ENCODE data around the gene DYNLT2B.
"Not testable (repeated sequence)": the region's sequence is repeated elsewhere in the genome, so short reads cannot be mapped to it uniquely, and the experiment has no call there.

DYNLT2B gene

DNA sequence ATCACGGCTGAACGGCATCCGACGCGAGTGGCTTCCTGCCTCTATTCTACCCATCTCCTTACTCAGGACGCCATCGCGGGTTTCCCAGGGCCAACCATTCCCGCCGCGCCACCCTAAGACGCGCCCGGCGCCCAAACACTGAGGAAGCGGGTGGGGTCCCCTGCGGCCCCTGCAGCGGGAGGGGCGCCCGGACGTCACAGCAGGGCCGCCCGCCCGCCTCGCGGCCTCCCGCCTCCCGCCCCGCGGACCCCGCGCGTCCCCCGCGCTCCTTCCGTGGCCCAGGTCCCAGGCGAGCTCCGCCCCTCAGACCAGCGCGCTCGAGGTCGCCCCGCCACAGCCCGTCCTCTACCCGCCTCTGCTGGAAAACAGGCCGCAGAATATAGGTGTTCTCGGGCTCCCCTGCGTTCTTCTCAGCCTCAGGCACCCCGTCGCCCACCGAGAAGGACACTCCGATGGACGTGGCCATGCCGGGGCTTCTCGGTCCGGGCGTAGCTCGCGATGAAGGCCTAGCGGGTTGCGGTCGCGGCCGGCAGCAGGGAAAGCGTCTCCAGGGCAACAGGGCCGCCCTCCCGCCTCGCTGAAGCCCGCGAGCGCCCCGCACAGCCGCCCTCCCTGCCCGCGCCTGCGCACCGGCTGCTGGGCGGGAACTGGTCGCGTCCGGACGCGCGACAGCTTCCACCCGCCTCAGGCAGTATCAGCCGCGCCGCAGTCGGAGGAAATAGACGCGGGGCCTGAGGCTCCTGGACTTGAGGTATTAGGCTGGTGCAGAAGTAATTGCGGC, at the start of gene DYNLT2B:
Gene DYNLT2B (minus strand): TSS at position 554 of the 781 bp plus-strand sequence. CDS start 88 bp downstream, at position 466.
- DNase-seq (ENCODE audit: low read depth), result peak; percentile 91

DNA sequence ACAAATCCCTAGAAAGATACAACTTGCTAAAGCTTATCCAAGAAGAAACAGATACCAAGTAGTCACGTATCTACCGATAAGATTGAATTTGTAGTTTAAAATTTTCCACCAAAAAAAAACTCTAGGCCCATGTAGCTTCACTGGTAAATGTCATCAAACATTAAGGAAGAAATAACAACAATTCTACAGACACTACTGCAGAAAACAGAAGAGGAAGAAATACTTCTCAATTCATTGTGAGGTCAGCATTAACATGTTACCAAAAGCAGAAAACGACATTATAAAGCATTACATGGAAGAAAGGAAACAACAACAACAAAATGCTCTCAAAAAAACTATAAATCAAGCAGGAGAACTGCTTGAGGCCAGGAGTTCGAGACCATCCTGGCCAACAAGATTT, 47.7 kb upstream of the DYNLT2B start:
- no peak for DNase-seq (ENCODE audit: low read depth)

DNA sequence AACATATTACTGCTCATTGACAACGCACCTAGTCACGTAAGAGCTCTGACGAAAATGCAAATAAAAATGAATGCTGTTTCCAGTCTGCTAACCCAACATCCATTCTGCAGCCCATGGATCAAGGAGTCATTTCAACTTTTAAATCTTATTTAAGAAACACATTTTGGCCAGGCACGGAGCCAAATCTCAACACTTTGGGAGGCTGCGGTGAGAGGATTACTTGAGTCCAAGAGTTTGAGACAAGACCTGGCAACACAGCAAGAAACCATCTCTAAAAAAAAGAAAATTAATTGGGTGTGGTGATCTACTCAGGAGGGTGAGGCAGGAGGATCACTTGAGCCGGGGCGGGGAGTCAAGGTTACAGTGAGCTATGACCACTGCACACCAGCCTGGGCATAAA, 42.5 kb upstream of the DYNLT2B start:
- no peak for DNase-seq (ENCODE audit: low read depth)

DNA sequence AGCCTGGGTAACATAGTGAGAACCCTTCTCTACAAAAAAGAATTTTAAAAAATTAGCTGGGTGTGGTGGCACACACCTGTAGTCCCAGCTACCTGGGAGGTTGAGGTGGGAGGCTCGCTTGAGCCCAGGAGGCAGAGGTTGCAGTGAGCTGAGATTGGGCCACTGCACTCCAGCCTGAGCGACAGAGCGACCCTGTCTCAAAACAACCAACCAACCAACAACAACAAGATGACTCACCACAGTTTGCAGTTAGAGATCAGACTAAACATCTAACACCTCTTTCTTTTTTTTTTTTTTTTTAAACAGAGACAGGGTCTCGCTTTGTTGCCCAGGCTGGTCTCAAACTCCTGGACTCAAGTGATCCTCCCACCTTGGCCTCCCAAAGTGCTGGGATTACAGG, 40.5 kb upstream of the DYNLT2B start:
- DNase-seq (ENCODE audit: low read depth), result not testable (repeated sequence)

DNA sequence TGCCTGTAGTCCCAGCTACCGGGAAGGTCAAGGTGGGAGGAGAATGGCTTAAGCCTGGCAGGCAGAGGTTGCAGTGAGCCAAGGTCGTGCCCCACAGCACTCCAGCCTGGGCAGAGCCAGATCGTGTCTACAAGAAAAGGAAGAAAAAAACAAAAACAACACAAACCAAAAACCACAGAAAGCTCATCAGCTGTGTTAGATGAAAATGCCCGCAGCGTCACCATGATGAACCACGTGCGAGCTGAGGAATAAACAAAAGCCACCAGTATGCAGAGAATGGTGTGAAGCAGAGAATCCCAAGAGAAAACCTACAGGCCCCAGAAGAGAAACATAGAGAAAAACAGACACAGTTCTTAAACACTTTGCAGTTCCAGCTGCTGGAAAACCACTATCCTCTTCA, 39.9 kb upstream of the DYNLT2B start:
- no peak for DNase-seq (ENCODE audit: low read depth)

DNA sequence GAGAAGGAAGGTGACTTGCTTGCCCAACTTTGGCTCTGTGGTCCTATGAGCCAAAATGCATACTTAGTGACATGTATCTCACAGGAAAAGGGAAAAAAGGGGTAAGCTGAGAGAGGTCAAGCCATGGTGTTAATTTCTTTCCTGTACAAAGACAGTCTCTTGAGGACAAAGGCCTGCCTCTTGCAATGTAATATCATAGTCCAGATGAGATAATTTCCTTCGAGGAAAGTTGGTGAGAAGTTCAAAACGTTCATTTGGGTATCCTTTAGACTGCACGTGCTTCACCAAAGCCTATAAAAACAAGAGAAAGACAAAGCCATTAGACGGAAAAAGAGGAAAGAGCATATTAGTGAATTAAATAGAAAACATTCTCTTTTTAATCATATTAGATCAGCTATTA, 38.5 kb upstream of the DYNLT2B start:
- no peak for DNase-seq (ENCODE audit: low read depth)

DNA sequence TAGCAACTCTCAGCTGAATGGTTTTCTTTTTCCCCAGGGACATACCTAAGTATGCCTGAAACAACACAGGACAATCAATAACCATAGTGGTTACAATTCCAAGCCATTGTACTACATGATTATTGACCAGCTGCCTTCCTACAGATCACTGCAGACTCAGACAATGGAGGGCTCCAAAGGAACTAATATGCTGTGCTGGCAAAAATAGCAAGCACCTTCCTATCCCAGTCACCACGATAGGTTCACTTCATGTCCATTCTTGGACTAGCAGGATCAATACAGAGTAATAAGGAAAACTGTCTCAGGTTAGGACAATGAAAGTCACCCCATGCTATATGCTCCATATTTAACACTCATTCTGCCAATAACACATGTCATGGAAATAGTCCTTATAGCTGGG, 37.6 kb upstream of the DYNLT2B start:
- no peak for DNase-seq (ENCODE audit: low read depth)

DNA sequence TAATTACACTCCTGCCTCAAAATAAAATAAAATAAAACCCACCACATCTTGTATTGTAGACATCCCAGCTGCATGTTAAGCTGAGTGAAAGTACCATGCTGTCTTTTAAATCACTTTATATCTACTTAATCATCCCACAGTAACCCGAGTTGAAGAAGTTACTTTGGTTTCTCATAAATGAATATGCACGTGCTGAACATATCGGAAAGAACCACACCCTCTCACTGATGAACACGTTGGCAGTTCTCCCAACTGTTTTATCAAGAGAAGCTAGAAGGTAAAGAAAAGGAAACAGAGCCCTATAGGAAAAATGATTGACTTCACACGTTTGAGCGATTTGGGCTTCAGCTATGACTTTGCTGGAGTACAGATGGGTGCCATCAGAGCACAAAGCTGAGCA, 36.1 kb upstream of the DYNLT2B start:
- DNase-seq (ENCODE audit: low read depth), result no peak

DNA sequence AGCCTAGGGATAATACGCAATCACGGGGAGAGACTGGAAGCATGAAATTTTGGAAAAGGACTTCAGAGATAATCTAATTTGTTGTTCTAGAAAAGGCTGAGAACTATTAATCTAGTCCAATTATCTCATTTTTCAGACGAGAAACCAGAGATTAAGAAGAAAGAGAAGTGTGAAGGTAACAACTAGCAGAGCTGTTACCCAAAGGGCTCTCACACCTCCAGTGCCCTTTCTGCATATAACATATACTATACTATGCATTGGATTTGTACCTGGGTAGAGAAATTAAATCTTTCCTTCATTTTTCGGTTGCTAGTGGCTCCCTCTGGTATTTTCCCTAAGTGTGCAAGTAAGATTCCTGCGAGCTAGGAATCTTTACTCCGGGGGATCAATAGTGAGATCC, 33.5 kb upstream of the DYNLT2B start:
- no peak for DNase-seq (ENCODE audit: low read depth)

DNA sequence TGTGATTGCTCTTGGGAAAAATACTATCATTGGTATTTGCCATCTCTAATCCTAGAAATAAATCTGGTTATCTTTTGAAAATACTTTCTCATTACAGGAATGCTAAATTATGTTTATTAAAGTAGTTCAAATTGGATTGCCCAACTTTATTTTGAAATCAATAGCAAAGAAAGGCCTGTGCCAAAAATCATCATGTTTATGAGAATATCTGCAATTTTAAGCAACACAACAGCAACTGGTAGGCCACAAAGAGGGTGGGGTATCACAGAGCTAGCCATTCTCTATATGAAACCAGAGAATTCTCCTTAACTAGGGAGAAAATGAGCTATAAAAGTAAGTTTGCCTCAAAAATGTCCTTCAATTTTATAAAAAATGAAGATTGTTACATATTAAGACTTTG, 32.0 kb upstream of the DYNLT2B start:
- DNase-seq (ENCODE audit: low read depth), result peak; percentile 30

DNA sequence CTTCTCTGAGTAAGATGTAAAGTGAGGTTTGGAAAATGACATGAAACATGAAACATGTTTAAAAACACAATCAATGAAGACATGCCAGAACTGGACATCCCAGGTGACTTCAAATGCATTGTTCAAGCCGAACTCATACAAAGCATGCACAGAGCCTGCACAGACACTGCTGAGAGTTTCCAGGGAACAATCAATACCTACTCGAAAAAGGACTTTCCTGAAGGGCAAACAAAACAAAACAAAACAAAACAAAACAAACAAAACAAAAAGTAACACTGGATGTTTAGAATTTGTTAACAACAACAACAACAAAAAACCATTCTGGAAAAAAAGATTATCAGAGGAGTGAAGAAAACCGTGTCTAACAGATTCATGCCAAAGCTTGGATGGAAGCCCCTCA, 30.7 kb upstream of the DYNLT2B start:
- no peak for DNase-seq (ENCODE audit: low read depth)

DNA sequence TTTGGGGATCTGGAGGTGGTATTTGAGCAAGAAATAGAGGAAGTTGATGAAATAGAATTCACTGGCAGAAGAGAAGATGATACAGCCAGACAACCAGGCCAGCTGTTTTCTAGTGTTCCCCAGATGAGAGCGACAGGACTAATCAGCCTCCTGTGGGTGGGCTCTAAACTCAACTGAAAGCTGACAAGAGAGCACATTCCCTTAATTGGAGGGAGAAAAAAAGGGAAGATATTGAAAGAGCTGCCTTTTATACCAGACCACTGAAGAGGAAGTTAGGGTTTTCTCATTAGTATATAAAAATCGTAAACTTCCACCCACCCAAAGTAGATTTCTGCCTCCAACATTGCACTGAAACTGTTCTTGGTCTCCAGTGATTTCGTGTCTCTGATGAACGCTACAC, 26.6 kb upstream of the DYNLT2B start:
- no peak for DNase-seq (ENCODE audit: low read depth)

DNA sequence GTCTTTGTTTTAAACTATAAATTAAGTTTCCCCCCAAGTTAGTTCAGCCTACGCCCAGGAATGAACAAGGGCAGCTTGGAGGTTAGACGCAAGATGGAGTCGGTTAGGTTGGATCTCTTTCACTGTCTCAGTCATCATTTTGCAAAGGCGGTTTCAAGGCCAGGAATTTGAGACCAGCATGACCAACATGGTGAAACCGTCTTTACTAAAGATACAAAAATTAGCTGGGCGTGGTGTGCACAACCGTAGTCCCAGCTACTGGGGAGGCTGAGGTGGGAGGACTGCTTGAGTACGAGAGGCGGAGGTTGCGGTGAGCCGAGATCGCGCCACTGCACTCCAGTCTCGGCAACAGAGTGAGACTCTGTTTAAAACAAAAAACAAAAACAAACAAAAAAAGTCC, 25.9 kb upstream of the DYNLT2B start:
- not testable (repeated sequence) for DNase-seq (ENCODE audit: low read depth)

DNA sequence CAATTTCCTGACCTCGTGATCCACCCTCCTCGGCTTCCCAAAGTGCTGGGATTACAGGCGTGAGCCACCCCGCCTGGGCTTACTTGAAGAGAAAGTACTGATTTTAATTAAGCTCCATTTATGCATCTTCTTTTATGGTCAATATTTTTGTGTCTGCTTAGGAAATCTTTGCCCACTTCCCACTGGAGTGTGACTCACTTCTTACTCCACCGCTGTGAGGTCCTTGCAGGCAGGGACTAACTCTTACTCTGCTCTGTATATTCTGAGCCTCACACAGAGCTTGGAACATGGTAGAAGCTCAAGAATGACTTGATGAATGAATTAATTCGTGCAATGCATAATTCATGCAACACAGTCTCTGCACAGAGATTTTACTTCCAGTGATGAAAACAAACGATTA, 23.1 kb upstream of the DYNLT2B start:
- DNase-seq (ENCODE audit: low read depth), result peak; percentile 49

DNA sequence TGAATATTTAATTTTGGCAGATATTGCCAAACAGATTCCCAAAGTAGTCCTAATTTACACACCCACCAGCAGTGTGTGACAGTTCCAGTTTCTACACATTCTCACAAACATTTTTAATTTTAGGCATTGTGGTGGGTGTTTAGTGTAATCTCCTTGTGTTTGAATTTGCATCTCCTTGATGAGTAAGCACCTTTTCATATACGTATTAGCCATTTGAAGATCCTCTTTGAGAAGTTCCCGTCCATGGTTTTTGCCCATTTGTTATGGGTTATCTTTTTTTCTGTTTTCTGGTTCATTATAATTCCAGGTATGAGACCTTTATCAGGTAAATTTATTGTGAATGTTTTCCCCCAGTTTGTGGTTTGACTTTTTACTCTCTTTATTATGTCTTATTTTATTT, 22.4 kb upstream of the DYNLT2B start:
- no peak for DNase-seq (ENCODE audit: low read depth)

DNA sequence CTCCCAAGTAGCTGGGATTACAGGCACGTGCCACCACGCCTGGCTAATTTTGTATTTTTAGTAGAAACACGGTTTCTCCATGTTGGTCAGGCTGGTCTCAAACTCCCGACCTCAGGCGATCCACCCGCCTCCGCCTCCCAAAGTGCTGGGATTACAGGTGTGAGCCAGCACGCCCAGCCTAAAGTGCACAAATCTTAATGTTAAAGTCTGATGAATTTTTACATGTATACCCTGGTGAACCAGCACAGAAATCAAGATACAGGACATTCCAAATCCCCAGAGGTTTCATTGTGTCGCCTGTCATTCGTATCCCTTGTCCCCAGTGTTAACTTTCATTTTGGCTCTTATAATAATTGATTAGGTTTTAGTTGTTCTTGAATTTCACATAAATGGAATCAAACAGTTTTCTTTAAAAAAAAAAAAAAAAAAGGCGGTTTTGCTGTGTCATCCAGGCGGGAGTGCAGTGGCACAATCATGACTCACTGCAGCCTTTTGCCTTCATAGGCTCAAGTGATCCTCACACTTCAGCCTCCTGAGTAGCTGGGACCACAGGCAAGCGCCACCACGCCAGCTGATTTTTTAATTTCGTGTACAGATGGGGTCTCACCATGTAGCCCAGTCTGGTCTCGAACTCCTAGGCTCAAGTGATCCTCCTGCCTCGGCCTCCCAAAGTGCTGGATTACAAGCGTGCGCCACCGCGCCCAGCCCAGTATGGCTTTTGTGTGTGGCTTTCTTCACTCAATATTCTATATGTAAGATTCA, 21.6 kb upstream of the DYNLT2B start:
- peak; percentile 57 for DNase-seq (ENCODE audit: low read depth)

DNA sequence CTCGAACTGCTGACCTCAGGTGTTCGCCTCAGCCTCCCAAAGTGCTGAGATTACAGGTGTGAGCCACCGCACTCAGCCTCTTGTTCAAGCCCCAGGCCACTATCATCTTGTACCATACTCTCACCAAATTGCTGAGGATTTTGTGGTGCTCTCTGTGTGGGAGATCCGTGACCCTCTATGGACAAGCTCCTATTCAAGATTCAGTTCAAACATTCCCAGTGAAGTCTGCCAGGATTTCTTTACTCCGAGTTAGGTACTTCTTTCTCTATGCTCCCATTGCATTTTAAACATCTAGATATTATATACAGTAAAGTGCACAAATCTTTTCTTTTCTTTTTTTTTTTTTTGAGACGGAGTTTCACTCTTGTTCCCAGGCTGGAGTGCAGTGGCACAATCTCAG, 21.0 kb upstream of the DYNLT2B start:
- no peak for DNase-seq (ENCODE audit: low read depth)

DNA sequence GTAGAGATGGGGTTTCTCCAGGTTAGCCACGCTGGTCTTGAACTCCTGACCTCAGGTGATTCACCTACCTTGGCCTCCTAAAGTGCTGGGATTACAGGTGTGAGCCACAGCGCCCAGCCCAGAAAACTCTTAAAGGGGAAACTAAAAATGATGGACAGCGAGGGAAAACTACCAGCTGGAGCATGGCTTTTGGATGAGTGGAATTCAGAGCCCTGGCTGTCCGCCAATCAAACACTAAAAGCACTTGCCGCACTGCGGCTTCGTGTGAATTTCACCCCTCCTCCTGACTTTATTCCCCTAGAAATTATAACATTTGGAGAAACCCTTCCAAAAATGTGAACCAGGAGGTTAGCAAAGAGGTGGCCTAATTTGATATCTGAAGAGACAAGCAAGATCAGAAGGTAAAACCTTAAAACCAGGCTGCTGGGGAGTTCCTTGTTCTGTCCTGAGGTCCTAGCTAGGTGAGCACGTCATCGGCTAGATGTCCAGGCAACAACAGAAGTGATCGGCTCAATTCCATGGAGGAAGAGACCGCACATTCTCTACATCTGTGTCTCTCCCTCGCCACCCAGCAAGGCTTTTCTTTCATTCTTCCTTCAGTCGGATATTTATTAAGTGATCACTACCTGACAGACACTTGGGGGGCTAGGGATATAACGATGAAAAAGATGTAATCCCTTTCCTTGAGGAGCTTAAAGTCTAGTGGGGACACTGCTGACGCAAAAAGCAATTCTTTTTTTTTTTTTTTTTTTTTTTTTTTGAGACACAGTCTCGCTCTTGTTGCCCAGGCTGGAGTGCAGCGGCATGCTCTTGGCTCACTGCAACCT, 18.5 kb upstream of the DYNLT2B start:
- no peak for DNase-seq (ENCODE audit: low read depth)

DNA sequence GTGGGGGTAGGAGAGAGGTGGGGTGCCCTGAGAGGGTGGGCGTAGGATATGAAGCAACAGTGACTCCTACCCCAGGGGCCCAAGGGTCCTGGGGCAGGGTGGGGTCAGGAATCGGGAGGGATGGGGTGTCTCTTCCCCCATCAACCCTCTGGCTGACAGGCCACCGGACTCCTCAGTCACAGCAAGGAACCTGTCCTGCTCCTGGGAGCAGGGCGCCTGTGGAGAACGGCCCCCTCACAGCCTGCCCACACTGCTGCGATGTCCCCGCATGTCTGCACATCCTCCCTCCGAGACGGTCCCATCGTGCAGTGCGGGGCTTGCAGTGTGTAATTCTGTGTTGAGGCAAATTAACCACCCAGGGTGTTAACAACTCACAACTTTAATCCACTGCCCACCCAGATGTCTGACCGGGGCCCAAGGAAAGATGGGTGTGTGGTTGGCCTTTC, 17.5 kb upstream of the DYNLT2B start:
- no peak for DNase-seq (ENCODE audit: low read depth)

DNA sequence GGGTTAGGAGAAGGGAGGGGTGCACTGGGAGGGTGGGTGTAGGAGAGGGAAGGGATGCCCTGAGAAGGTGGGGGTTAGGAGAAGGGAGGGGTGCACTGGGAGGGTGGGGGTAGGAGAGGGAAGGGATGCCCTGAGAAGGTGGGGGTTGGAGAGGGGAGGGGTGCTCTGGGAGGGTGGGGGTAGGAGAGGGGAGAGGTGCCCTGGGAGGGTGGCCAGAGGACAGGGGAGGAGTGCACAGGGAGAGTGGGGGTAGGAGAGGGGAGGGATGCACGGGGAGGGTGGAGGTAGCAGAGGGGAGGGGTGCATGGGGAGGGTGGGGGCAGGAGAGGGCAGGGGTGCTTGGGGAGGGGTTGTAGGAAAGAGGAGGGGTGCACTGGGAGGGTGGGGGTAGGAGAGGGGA, 16.9 kb upstream of the DYNLT2B start:
- DNase-seq (ENCODE audit: low read depth), result no peak

DNA sequence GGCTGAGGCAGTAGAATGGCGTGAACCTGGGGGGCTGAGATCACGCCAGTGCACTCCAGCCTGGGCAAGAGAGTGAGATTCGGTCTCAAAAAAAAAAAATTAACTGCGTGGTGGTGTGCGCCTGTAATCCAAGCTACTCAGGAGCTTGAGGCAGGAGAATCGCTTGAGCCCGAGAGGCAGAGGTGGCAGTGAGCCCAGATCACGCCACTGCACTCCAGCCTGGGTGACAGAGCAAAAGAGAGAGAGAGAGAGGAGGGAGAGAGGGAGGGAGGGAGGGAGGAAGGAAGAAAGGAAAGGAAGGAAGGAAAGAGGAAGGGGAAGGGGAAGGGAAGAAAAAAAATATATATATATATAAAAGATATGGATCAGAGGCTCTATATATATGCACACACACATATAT, 14.1 kb upstream of the DYNLT2B start:
- DNase-seq (ENCODE audit: low read depth), result no peak

DNA sequence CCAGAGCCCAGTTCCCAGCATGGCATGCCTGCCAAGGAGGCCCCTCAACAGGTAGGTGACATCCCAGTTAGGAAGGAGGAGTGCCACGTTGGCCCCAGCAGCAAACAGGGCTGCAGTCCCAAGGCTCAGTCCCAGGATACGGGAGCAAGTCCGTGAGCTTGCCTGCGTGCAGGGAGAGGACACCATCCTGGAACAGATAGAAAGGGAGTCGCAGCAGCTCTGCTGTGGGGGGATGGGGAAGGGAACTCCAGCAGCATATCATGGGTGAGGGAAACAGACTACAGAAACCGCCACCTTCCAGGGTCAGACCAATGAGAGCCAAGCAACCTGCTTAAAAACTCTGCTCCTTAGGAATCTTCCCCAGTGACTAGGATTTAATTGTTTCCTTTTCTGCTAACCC, 9.4 kb upstream of the DYNLT2B start:
- no peak for DNase-seq (ENCODE audit: low read depth)

DNA sequence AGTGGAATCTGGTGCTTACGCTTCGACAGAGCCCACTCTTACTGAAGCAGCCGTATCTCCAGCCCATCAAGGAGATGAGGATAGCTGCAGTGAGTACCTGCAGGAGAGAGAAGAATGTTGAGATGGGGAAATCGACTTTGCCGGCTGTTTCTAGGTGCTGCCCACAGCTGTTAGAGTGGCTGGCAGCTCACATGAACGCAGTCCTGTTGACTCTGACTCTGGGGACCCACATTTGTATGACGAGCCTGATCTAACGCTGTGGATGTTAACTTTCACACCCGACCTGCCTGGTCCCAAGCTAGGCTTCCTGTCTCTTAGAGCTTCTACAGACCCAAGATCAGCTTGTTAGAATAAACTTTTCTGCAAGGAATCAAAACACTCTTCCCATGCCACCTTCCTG, 8.9 kb upstream of the DYNLT2B start:
- no peak for DNase-seq (ENCODE audit: low read depth)
